ENCODE data around the gene CUEDC1.

The CUEDC1 gene

DNA sequence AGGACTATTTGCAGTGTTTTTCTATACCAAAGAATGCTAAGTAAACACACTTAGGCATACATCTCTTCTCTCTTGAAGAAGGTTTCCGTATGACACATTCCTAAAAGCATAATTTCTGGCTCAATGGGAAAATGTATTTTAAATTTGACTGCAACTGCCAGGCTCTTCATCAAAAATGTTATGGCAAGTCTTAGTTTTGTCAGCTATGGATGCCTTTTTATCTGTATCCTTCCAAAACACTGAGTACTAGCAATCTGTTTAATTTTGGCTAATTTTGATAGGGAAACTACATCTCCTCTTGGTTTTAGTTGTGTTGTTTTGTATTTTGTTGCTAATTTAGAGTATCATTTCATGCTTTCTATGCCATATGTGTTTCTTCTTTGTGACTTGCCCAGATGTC lies 140.8 kb downstream of the CUEDC1 start:
- no peak overlapping the region for H3K4me2 ChIP-seq (ENCODE audit: insufficient read depth, low read length)
- no peak for TF ChIP-seq EZH2 (IDR thresholded peaks at IDR 0.05; ENCODE audit: borderline replicate concordance, low read depth, low read length, severe bottlenecking)
- TF ChIP-seq CTCF (IDR thresholded peaks at IDR 0.05; ENCODE audit: borderline replicate concordance, extremely low read depth, low read length, poor library complexity, severe bottlenecking): no peak

GRCh38 chr17:57811638-57812280 lies 143.5 kb downstream of the CUEDC1 start:
- Histone ChIP-seq H3K9me3 (ENCODE audit: insufficient read depth, low read length, severe bottlenecking) (no peaks in the 10 kb centered on the region), H3K27me3 (ENCODE audit: insufficient read depth, low read length, poor library complexity) (peaks cover 27% of the 10 kb centered on the region), H3K4me3 (ENCODE audit: low read depth in 1 of 2, low read length in 2 of 2) (no peak overlapping the region), H3K27ac (ENCODE audit: low read length) (no peak overlapping the region), H2AFZ (ENCODE audit: low read depth, low read length) (no peak overlapping the region), H3K4me1 (ENCODE audit: insufficient read depth, low read length) (no peaks in the 10 kb centered on the region), H3K36me3 (ENCODE audit: insufficient read depth, low read length) (no peaks in the 10 kb centered on the region), H3K9ac (ENCODE audit: low read depth, low read length) (no peak overlapping the region), H3K4me2 (ENCODE audit: insufficient read depth, low read length) (no peak overlapping the region), H3K79me2 (ENCODE audit: insufficient read depth, low read length) (no peaks in the 10 kb centered on the region), H4K20me1 (ENCODE audit: insufficient read depth, low read length) (no peaks in the 10 kb centered on the region)
- ATAC-seq (ENCODE audit: insufficient read depth, low read depth) (no peak), DNase-seq (no peak)
- no peak for TF ChIP-seq EZH2 (IDR thresholded peaks at IDR 0.05; ENCODE audit: borderline replicate concordance, low read depth, low read length, severe bottlenecking)
- TF ChIP-seq CTCF (IDR thresholded peaks at IDR 0.05; ENCODE audit: borderline replicate concordance, extremely low read depth, low read length, poor library complexity, severe bottlenecking): no peak

More for the DNA sequence above, 140.8 kb downstream of the CUEDC1 start:
- Histone ChIP-seq H3K36me3 (ENCODE audit: insufficient read depth, low read length) (no peaks in the 10 kb centered on the region), H3K4me3 (ENCODE audit: low read depth in 1 of 2, low read length in 2 of 2) (no peak overlapping the region), H2AFZ (ENCODE audit: low read depth, low read length) (no peak overlapping the region), H4K20me1 (ENCODE audit: insufficient read depth, low read length) (no peaks in the 10 kb centered on the region), H3K9me3 (ENCODE audit: insufficient read depth, low read length, severe bottlenecking) (no peaks in the 10 kb centered on the region), H3K4me1 (ENCODE audit: insufficient read depth, low read length) (no peaks in the 10 kb centered on the region), H3K79me2 (ENCODE audit: insufficient read depth, low read length) (no peaks in the 10 kb centered on the region), H3K9ac (ENCODE audit: low read depth, low read length) (no peak overlapping the region), H3K27ac (ENCODE audit: low read length) (no peak overlapping the region), H3K27me3 (ENCODE audit: insufficient read depth, low read length, poor library complexity) (peaks cover 14% of the 10 kb centered on the region)
- ATAC-seq (ENCODE audit: insufficient read depth, low read depth) (no peak), DNase-seq (no peak)

Data from DND-41 (cell line).